NOMO-1 (cell line): ENCODE results near the gene ARHGAP10.

ENCODE experiments used
- DNase-seq, 2 experiments: peaks; one replicate each; lab custom pipeline; 2025; ENCODE audit not compliant: unreplicated experiment in 2 of 2; lab: John Stamatoyannopoulos, UW

The ARHGAP10 gene

GRCh38 chr4:147731580-147732517 is at the start of gene ARHGAP10:
Gene ARHGAP10 (plus strand): TSS chr4:147732088. CDS start chr4:147732302, 214 bp downstream.
- peak; percentile 53 to 61 for DNase-seq

GRCh38 chr4:147682755-147683154 is 49.1 kb upstream of the ARHGAP10 start:
- no peak for DNase-seq

GRCh38 chr4:147683188-147683591 is 48.7 kb upstream of the ARHGAP10 start:
- DNase-seq: peak; percentile 31 to 36

- DNase-seq: peak; percentile 81 to 89
These were observed 47.9 kb upstream of the ARHGAP10 start, which contains the start of gene PRMT9 for GRCh38 chr4:147683717-147684700. Gene PRMT9 (minus strand): TSS chr4:147684163. CDS start chr4:147683987, 176 bp downstream.

GRCh38 chr4:147689067-147689466 is 42.8 kb upstream of the ARHGAP10 start:
- no peak for DNase-seq

- no peak for DNase-seq
These were observed 40.1 kb upstream of the ARHGAP10 start for GRCh38 chr4:147691820-147692219.

- DNase-seq: no peak
These were observed 38.7 kb upstream of the ARHGAP10 start for GRCh38 chr4:147693218-147693617.

GRCh38 chr4:147696866-147697265 is 35.0 kb upstream of the ARHGAP10 start:
- DNase-seq: no peak

- no peak for DNase-seq
These were observed 27.0 kb upstream of the ARHGAP10 start for GRCh38 chr4:147704846-147705245.

- DNase-seq: no peak
These were observed 23.8 kb upstream of the ARHGAP10 start for GRCh38 chr4:147707892-147708672.

GRCh38 chr4:147709999-147710398 is 21.9 kb upstream of the ARHGAP10 start:
- no peak for DNase-seq

- no peak for DNase-seq
These were observed 17.1 kb upstream of the ARHGAP10 start for GRCh38 chr4:147714575-147715401.

- DNase-seq: peak in 1 of 2 experiments; percentile 65
These were observed 14.0 kb upstream of the ARHGAP10 start for GRCh38 chr4:147717878-147718277.

- no peak for DNase-seq
These were observed 8.6 kb upstream of the ARHGAP10 start for GRCh38 chr4:147723326-147723725.

GRCh38 chr4:147724468-147725201 is 7.3 kb upstream of the ARHGAP10 start:
- no peak for DNase-seq

GRCh38 chr4:147725673-147726072 is 6.2 kb upstream of the ARHGAP10 start:
- DNase-seq: no peak

GRCh38 chr4:147727476-147728028 is 4.3 kb upstream of the ARHGAP10 start:
- DNase-seq: no peak

GRCh38 chr4:147730333-147730732 is 1.6 kb upstream of the ARHGAP10 start:
- DNase-seq: no peak
